ENCODE results near the gene CLMN. TPM values are rescaled to one million over a fixed set of nuclear protein-coding genes. Genes with fewer than 3 reads are reported as not detected.

CLMN gene
- total RNA-seq, 1 donor from 2014 or later: 26.8 TPM

GRCh38 chr14:95282354-95282985 lies 37.2 kb downstream of the CLMN start:
- intact Hi-C loops (cut with DNase I): no loop called here
- Histone ChIP-seq H3K36me3 (no peaks in the 10 kb centered on the region), H3K9me3 (no peaks in the 10 kb centered on the region), H3K4me1 (no peaks in the 10 kb centered on the region), H3K27ac (no peak overlapping the region), H3K4me3 (no peak overlapping the region), H3K27me3 (ENCODE audit: low read depth) (no peaks in the 10 kb centered on the region)
- no peak for TF ChIP-seq CTCF (IDR thresholded peaks at IDR 0.05)
- DNase-seq (no peak), ATAC-seq (no peak)

GRCh38 chr14:95281560-95282176 lies 38.0 kb downstream of the CLMN start:
- H3K4me1 ChIP-seq: no peaks in the 10 kb centered on the region
- no peak for TF ChIP-seq CTCF (IDR thresholded peaks at IDR 0.05)
- ATAC-seq: no peak
- H3K27ac ChIP-seq: no peak overlapping the region
- no peaks in the 10 kb centered on the region for H3K27me3 ChIP-seq (ENCODE audit: low read depth)
- intact Hi-C loops (cut with DNase I): no loop called here
- no peaks in the 10 kb centered on the region for H3K36me3 ChIP-seq
- no peak for DNase-seq
- no peak overlapping the region for H3K4me3 ChIP-seq
- H3K9me3 ChIP-seq: no peaks in the 10 kb centered on the region

- Histone ChIP-seq H3K27ac (no peak overlapping the region), H3K4me1 (no peaks in the 10 kb centered on the region), H3K4me3 (no peak overlapping the region), H3K36me3 (no peaks in the 10 kb centered on the region), H3K27me3 (ENCODE audit: low read depth) (no peaks in the 10 kb centered on the region), H3K9me3 (no peaks in the 10 kb centered on the region)
- intact Hi-C loops (cut with DNase I): no loop called here
- no peak for DNase-seq
- ATAC-seq: no peak
- no peak for TF ChIP-seq CTCF (IDR thresholded peaks at IDR 0.05)
These were observed 44.2 kb downstream of the CLMN start for GRCh38 chr14:95275494-95275893.

- DNase-seq: no peak
- Histone ChIP-seq H3K9me3 (no peaks in the 10 kb centered on the region), H3K4me3 (no peak overlapping the region), H3K4me1 (no peaks in the 10 kb centered on the region), H3K36me3 (no peaks in the 10 kb centered on the region), H3K27ac (no peak overlapping the region), H3K27me3 (ENCODE audit: low read depth) (no peaks in the 10 kb centered on the region)
- intact Hi-C loops (cut with DNase I): no loop called here
- no peak for ATAC-seq
- no peak for TF ChIP-seq CTCF (IDR thresholded peaks at IDR 0.05)
These were observed 44.8 kb downstream of the CLMN start for GRCh38 chr14:95274874-95275273.

GRCh38 chr14:95274279-95274678 lies 45.4 kb downstream of the CLMN start:
- ATAC-seq: no peak
- no peak for DNase-seq

More at GRCh38 chr14:95274279-95274678, 45.4 kb downstream of the CLMN start:
- Histone ChIP-seq H3K27ac (no peak overlapping the region), H3K4me3 (no peak overlapping the region), H3K36me3 (no peaks in the 10 kb centered on the region), H3K27me3 (ENCODE audit: low read depth) (no peaks in the 10 kb centered on the region), H3K9me3 (no peaks in the 10 kb centered on the region), H3K4me1 (no peaks in the 10 kb centered on the region)
- intact Hi-C loops (cut with DNase I): no loop called here
- no peak for TF ChIP-seq CTCF (IDR thresholded peaks at IDR 0.05)

Data from lower lobe of right lung (tissue), 2 donors.